GM10266 (cell line): ENCODE measurements around the gene PGA4.

Source experiments
- DNase-seq: peaks from one replicate; pipeline ENCODE4 v3.0.0; 2012; ENCODE audit errors: extremely low spot score
- TF ChIP-seq, protein P1 (sequence below): IDR thresholded peaks from 2 replicates; pipeline ENCODE4 v1.5.1; 2012; ENCODE audit warnings: mild to moderate bottlenecking, low read depth; ENCODE audit not compliant: control insufficient read depth, insufficient read depth; ENCODE audit errors: missing control alignments

The PGA4 gene

DNA sequence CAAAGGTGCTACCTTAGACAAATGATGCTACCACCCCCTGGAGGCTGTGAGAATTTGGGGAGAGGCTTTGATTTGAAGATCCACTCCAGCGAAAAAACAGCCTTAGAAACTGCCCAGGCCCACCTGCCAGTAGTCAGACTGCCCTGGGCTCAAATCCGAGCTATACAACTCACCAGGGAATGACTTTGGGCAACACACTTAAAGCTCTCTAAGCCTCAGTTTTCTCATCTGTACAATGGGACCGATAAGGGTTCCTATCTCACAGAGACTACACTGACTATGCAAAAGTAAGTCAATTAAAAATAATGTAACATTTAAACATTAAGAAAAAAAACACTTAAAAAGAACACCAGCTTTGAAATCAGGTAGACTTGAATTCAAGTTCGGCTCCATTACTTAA lies 53.0 kb downstream of the PGA4 start:
- TF ChIP-seq, protein P1, sequence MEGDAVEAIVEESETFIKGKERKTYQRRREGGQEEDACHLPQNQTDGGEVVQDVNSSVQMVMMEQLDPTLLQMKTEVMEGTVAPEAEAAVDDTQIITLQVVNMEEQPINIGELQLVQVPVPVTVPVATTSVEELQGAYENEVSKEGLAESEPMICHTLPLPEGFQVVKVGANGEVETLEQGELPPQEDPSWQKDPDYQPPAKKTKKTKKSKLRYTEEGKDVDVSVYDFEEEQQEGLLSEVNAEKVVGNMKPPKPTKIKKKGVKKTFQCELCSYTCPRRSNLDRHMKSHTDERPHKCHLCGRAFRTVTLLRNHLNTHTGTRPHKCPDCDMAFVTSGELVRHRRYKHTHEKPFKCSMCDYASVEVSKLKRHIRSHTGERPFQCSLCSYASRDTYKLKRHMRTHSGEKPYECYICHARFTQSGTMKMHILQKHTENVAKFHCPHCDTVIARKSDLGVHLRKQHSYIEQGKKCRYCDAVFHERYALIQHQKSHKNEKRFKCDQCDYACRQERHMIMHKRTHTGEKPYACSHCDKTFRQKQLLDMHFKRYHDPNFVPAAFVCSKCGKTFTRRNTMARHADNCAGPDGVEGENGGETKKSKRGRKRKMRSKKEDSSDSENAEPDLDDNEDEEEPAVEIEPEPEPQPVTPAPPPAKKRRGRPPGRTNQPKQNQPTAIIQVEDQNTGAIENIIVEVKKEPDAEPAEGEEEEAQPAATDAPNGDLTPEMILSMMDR, result no peak
- DNase-seq, result no peak

- no peak for DNase-seq
- TF ChIP-seq, protein P1, result no peak
Observed at GRCh38 chr11:61277186-61278000, 55.2 kb downstream of the PGA4 start.

DNA sequence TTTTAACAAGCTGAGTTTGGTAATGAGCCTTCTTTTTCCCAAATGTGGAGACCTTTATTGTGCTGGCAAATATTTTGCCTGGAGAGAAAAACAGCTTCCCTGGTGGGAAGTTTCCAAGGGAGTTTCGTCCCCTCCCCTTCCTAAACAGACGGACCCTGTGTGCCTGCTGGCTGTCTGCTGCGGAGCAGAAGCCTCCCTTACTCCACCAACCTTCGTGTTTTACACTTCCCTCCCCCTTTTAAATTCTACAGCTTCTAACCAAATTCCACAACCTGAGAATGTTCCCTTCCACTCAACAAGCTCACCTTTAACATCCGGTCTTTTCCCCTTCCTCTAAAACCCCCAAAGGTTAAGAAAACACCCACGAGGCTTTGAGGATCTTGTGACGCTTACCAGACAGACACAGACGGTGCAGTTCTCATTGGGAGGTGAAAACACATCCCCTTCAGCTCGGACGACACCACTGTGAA lies 55.9 kb downstream of the PGA4 start:
- TF ChIP-seq, protein P1, result no peak
- DNase-seq, result no peak

GRCh38 chr11:61279934-61280659 lies 58.0 kb downstream of the PGA4 start:
- TF ChIP-seq, protein P1, result no peak
- no peak for DNase-seq

DNA sequence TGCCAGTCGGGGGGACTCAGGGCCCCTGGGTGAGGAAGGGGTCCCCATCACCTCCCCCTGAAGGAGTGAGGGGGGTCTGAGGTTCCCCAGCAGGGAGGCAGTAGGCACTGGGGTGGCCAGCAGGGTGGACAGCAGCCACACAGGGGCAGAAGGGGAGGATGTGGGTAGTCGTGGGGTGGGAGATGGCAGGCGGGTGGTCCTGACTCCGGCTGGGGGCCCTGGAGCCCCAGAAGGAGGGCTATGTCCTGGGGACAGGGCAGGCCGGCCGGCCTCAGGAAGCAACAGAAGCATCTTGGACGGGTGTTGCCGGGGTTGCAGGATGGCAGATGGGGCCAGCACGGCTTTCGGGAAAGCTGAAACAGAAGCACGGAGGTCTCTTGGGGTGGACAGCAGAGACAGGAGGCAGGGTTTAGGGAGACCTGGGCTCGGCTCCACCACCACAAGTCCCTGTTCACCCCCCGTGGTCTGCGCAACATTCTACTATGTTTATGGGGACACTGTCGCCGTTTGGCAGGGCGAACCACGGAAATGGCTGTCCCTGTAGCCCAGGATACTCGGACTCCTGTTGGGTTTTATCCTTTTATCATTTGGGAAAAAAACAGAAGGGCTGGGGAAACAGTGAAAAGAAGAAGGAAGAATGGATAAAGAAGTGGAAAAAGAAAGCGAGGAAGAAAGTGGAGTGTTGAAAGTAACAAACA lies 58.9 kb downstream of the PGA4 start:
- DNase-seq, result no peak
- TF ChIP-seq, protein P1, result no peak
